Esophagus squamous epithelium (tissue), 4 donors: ENCODE results near the gene DCT.

Experiments
- POLR2A ChIP-seq, 4 donors: fragments of 450-650 bp; IDR thresholded peaks; one replicate each; pipeline ENCODE4 v1.6.1; 2017; ENCODE audit warnings: antibody characterized with exemption in 4 of 4, mild to moderate bottlenecking in 4 of 4, moderate library complexity in 3 of 4
- TF ChIP-seq, protein P1 (sequence below), 6 experiments: fragments of 450-650 bp in 4 of 6; fragments of 200-600 bp in 2 of 6; sonication (generic) in 2 of 6; IDR thresholded peaks; one replicate each; pipeline ENCODE4 v1.5.1; 2016 to 2019; ENCODE audit warnings: antibody characterized with exemption in 6 of 6, mild to moderate bottlenecking in 4 of 6, moderate library complexity in 4 of 6

DNA sequence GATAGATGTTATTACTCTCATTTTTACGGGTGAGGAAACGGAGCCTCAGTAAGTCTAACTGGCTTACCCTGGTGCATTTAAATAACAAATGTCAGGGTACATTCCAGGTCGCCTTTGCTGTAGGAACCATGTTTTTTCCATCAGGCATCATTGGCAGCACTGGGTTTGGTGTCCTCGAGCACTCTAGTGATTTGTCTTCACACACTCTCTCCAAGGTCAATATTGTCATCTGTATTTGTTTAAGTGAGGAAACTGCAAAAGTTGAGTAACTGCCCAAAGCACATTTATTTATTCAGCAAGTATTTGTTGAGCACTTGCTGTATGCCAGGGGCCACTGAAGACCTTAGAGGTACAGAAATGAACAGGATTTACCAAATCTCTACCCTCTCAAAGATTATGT, 78.6 kb downstream of the DCT start:
- TF ChIP-seq, protein P1, sequence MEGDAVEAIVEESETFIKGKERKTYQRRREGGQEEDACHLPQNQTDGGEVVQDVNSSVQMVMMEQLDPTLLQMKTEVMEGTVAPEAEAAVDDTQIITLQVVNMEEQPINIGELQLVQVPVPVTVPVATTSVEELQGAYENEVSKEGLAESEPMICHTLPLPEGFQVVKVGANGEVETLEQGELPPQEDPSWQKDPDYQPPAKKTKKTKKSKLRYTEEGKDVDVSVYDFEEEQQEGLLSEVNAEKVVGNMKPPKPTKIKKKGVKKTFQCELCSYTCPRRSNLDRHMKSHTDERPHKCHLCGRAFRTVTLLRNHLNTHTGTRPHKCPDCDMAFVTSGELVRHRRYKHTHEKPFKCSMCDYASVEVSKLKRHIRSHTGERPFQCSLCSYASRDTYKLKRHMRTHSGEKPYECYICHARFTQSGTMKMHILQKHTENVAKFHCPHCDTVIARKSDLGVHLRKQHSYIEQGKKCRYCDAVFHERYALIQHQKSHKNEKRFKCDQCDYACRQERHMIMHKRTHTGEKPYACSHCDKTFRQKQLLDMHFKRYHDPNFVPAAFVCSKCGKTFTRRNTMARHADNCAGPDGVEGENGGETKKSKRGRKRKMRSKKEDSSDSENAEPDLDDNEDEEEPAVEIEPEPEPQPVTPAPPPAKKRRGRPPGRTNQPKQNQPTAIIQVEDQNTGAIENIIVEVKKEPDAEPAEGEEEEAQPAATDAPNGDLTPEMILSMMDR (IDR thresholded peaks at IDR 0.05), result no peak
- no peak for TF ChIP-seq POLR2A (IDR thresholded peaks at IDR 0.05)
